Measurements from ENCODE around the gene RAB3B. TPM values are rescaled to one million over a fixed set of nuclear protein-coding genes. Genes with fewer than 3 reads are reported as not detected.

RAB3B gene
- total RNA-seq, 1 donor from 2014 or later: 86.2 TPM

- H3K4me1 Mint-ChIP-seq (ENCODE audit: low read depth): peaks cover 16% of the 10 kb centered on the region
- H3K27me3 Mint-ChIP-seq: no peaks in the 10 kb centered on the region
- no peaks in the 10 kb centered on the region for H3K36me3 Mint-ChIP-seq (ENCODE audit: insufficient read depth)
- DNase-seq (ENCODE audit: low spot score, unreplicated experiment): no peak
- TF ChIP-seq CTCF (IDR thresholded peaks at IDR 0.05; ENCODE audit: unreplicated experiment): no peak
- peak overlapping the region; percentile 38 for H3K27ac Mint-ChIP-seq
- no peaks in the 10 kb centered on the region for H3K9me3 Mint-ChIP-seq (ENCODE audit: low read depth)
- H3K4me3 Mint-ChIP-seq (ENCODE audit: low read depth): no peak overlapping the region
Observed at GRCh38 chr1:51871351-51871975, 119.0 kb downstream of the RAB3B start.

GRCh38 chr1:51870603-51871350 lies 119.7 kb downstream of the RAB3B start:
- no peak overlapping the region for H3K4me3 Mint-ChIP-seq (ENCODE audit: low read depth)
- peak overlapping the region; percentile 38 for H3K27ac Mint-ChIP-seq
- peaks cover 13% of the 10 kb centered on the region for H3K4me1 Mint-ChIP-seq (ENCODE audit: low read depth)
- H3K27me3 Mint-ChIP-seq: no peaks in the 10 kb centered on the region
- H3K9me3 Mint-ChIP-seq (ENCODE audit: low read depth): no peaks in the 10 kb centered on the region
- no peak for DNase-seq (ENCODE audit: low spot score, unreplicated experiment)
- TF ChIP-seq CTCF (IDR thresholded peaks at IDR 0.05; ENCODE audit: unreplicated experiment): no peak
- H3K36me3 Mint-ChIP-seq (ENCODE audit: insufficient read depth): no peaks in the 10 kb centered on the region

- no peaks in the 10 kb centered on the region for H3K4me1 Mint-ChIP-seq (ENCODE audit: low read depth)
- no peak overlapping the region for H3K27ac Mint-ChIP-seq
- no peak for DNase-seq (ENCODE audit: low spot score, unreplicated experiment)
- no peaks in the 10 kb centered on the region for H3K27me3 Mint-ChIP-seq
- TF ChIP-seq CTCF (IDR thresholded peaks at IDR 0.05; ENCODE audit: unreplicated experiment): no peak
- H3K36me3 Mint-ChIP-seq (ENCODE audit: insufficient read depth): no peaks in the 10 kb centered on the region
- no peak overlapping the region for H3K4me3 Mint-ChIP-seq (ENCODE audit: low read depth)
- H3K9me3 Mint-ChIP-seq (ENCODE audit: low read depth): no peaks in the 10 kb centered on the region
Observed at GRCh38 chr1:51867479-51868232, 122.8 kb downstream of the RAB3B start.

- Mint-ChIP-seq H3K4me3 (ENCODE audit: low read depth) (no peak overlapping the region), H3K4me1 (ENCODE audit: low read depth) (no peaks in the 10 kb centered on the region), H3K27ac (no peak overlapping the region), H3K9me3 (ENCODE audit: low read depth) (no peaks in the 10 kb centered on the region), H3K36me3 (ENCODE audit: insufficient read depth) (peaks cover 1% of the 10 kb centered on the region), H3K27me3 (no peaks in the 10 kb centered on the region)
- TF ChIP-seq CTCF (IDR thresholded peaks at IDR 0.05; ENCODE audit: unreplicated experiment): no peak
- no peak for DNase-seq (ENCODE audit: low spot score, unreplicated experiment)
Observed at GRCh38 chr1:51863384-51863783, 127.1 kb downstream of the RAB3B start.

- TF ChIP-seq CTCF (IDR thresholded peaks at IDR 0.05; ENCODE audit: unreplicated experiment): no peak
- H3K27me3 Mint-ChIP-seq: no peaks in the 10 kb centered on the region
- H3K4me3 Mint-ChIP-seq (ENCODE audit: low read depth): no peak overlapping the region
- no peak overlapping the region for H3K27ac Mint-ChIP-seq
- DNase-seq (ENCODE audit: low spot score, unreplicated experiment): no peak
- H3K9me3 Mint-ChIP-seq (ENCODE audit: low read depth): no peaks in the 10 kb centered on the region
- peaks cover 1% of the 10 kb centered on the region for H3K36me3 Mint-ChIP-seq (ENCODE audit: insufficient read depth)
- no peaks in the 10 kb centered on the region for H3K4me1 Mint-ChIP-seq (ENCODE audit: low read depth)
Observed at GRCh38 chr1:51861669-51862068, 128.8 kb downstream of the RAB3B start.

All from progenitor cell of endocrine pancreas (in vitro differentiated cells).